Parathyroid adenoma (tissue), 2 donors: ENCODE measurements around the gene EIF1B.

Experiments used
- H2AFZ ChIP-seq: fragments of 300-600 bp; sonication (generic); one replicate; pipeline ENCODE4 v1.7.0; 2017; ENCODE audit warnings: antibody characterized with exemption, mild to moderate bottlenecking
- H3K27ac ChIP-seq: fragments of 300-600 bp; sonication (generic); one replicate; pipeline ENCODE4 v1.7.0; 2017
- H3K27me3 ChIP-seq: fragments of 300-600 bp; sonication (generic); one replicate; pipeline ENCODE4 v1.7.0; 2017; ENCODE audit warnings: low read length; ENCODE audit not compliant: control insufficient read depth, insufficient read depth
- H3K36me3 ChIP-seq: fragments of 300-600 bp; sonication (generic); one replicate; pipeline ENCODE4 v1.7.0; 2017; ENCODE audit warnings: low read length; ENCODE audit not compliant: control insufficient read depth, insufficient read depth
- H3K4me1 ChIP-seq: fragments of 300-600 bp; sonication (generic); one replicate; pipeline ENCODE4 v1.7.0; 2017; ENCODE audit warnings: control low read depth
- H3K4me2 ChIP-seq: fragments of 300-600 bp; sonication (generic); one replicate; pipeline ENCODE4 v1.7.0; 2017; ENCODE audit warnings: low read length
- H3K4me3 ChIP-seq: fragments of 300-600 bp; sonication (generic); one replicate; pipeline ENCODE4 v1.7.0; 2017; ENCODE audit warnings: low read depth, low read length
- H3K79me2 ChIP-seq: fragments of 300-600 bp; sonication (generic); one replicate; pipeline ENCODE4 v1.7.0; 2017; ENCODE audit warnings: control low read depth
- H3K9ac ChIP-seq: fragments of 300-600 bp; sonication (generic); one replicate; pipeline ENCODE4 v1.7.0; 2017; ENCODE audit warnings: mild to moderate bottlenecking
- H3K9me3 ChIP-seq: fragments of 300-600 bp; sonication (generic); one replicate; pipeline ENCODE4 v1.7.0; 2017; ENCODE audit warnings: low read length; ENCODE audit not compliant: control insufficient read depth
- CTCF ChIP-seq: fragments of 300-600 bp; sonication (generic); IDR thresholded peaks from one replicate; pipeline ENCODE4 v1.7.0; 2017; ENCODE audit warnings: antibody characterized with exemption, mild to moderate bottlenecking
- donor health status: primary hyperparathyroidism.

EIF1B gene

GRCh38 chr3:40309418-40309924 is at the start of gene EIF1B:
Gene EIF1B, plus strand, starts transcription at chr3:40309707. Its CDS starts 235 bp downstream, at chr3:40309942.
- peak; percentile 96 for TF ChIP-seq CTCF
- Histone ChIP-seq H3K4me2 (peak within 1 kb of the TSS; percentile 68), H3K79me2 (peaks cover 5% of the 10 kb centered on the region), H3K27ac (peak within 1 kb of the TSS; percentile 95), H3K9ac (peak within 1 kb of the TSS; percentile 96), H3K27me3 (no peaks in the 10 kb centered on the region), H3K9me3 (no peaks in the 10 kb centered on the region), H2AFZ (peak within 1 kb of the TSS; percentile 97), H3K4me1 (peaks cover 12% of the 10 kb centered on the region), H3K36me3 (no peaks in the 10 kb centered on the region), H3K4me3 (peak within 1 kb of the TSS; percentile 89)

GRCh38 chr3:40262331-40262730 is 47.2 kb upstream of the EIF1B start:
- Histone ChIP-seq H3K4me1 (no peaks in the 10 kb centered on the region), H3K36me3 (no peaks in the 10 kb centered on the region), H3K4me2 (no peak overlapping the region), H3K27me3 (no peaks in the 10 kb centered on the region), H3K79me2 (no peaks in the 10 kb centered on the region), H2AFZ (no peak overlapping the region), H3K27ac (no peak overlapping the region), H3K9ac (no peak overlapping the region), H3K4me3 (no peak overlapping the region), H3K9me3 (no peaks in the 10 kb centered on the region)
- no peak for TF ChIP-seq CTCF

GRCh38 chr3:40264451-40264850 is 45.1 kb upstream of the EIF1B start:
- no peak for TF ChIP-seq CTCF
- Histone ChIP-seq H3K4me2 (no peak overlapping the region), H3K27ac (no peak overlapping the region), H3K4me3 (no peak overlapping the region), H3K9ac (no peak overlapping the region), H3K4me1 (no peaks in the 10 kb centered on the region), H2AFZ (no peak overlapping the region), H3K27me3 (no peaks in the 10 kb centered on the region), H3K36me3 (no peaks in the 10 kb centered on the region), H3K79me2 (no peaks in the 10 kb centered on the region), H3K9me3 (no peaks in the 10 kb centered on the region)

- Histone ChIP-seq H2AFZ (no peak overlapping the region), H3K36me3 (no peaks in the 10 kb centered on the region), H3K9me3 (no peaks in the 10 kb centered on the region), H3K4me2 (no peak overlapping the region), H3K4me3 (no peak overlapping the region), H3K9ac (no peak overlapping the region), H3K27me3 (no peaks in the 10 kb centered on the region), H3K79me2 (no peaks in the 10 kb centered on the region), H3K27ac (no peak overlapping the region), H3K4me1 (no peaks in the 10 kb centered on the region)
- no peak for TF ChIP-seq CTCF
Measured at GRCh38 chr3:40265181-40265580, 44.3 kb upstream of the EIF1B start.
